Cardiac muscle cell (in vitro differentiated cells and primary cell): ENCODE results near the gene ZNF648. TPM values are rescaled to one million over a fixed set of nuclear protein-coding genes. Genes with fewer than 3 reads are reported as not detected.
A peak's percentile ranks its signal among the peaks of the same experiment; 100 is the strongest.

ENCODE experiments used
- DNase-seq, 2 donors: peaks; one replicate each; pipeline versions ENCODE4 v3.0.0 to v3.0.0-alpha.2; 2010 to 2017; ENCODE audit warnings: low read depth in 1 of 2, low spot score in 1 of 2
- H3K27ac ChIP-seq: fragments of 200-600 bp; sonication (generic); 2 replicates; pipeline ENCODE4 v1.5.1; 2016
- H3K27me3 ChIP-seq: fragments of 200-600 bp; sonication (generic); 2 replicates; pipeline ENCODE4 v1.6.0; 2016; ENCODE audit warnings: control low read depth
- H3K36me3 ChIP-seq: fragments of 200-600 bp; sonication (generic); 2 replicates; pipeline ENCODE4 v1.5.1; 2016; ENCODE audit warnings: control low read depth
- H3K4me1 ChIP-seq: fragments of 200-600 bp; sonication (generic); 2 replicates; pipeline ENCODE4 v1.8.1; 2017; ENCODE audit warnings: low read depth, mild to moderate bottlenecking, mixed run types
- H3K4me3 ChIP-seq: fragments of 200-600 bp; sonication (generic); 2 replicates; pipeline ENCODE4 v1.5.1; 2016; ENCODE audit warnings: mild to moderate bottlenecking
- H3K9me3 ChIP-seq: fragments of 200-600 bp; sonication (generic); 2 replicates; pipeline ENCODE4 v1.5.1; 2017; ENCODE audit warnings: low read depth, mild to moderate bottlenecking, control low read depth
- CTCF ChIP-seq: IDR thresholded peaks from 2 replicates; pipeline ENCODE4 v1.5.1; 2012; ENCODE audit warnings: low read depth, mild to moderate bottlenecking, low read length
- polyA plus RNA-seq: library from polyadenylated mRNA; unstranded; fragments of >200 nt; fragmentation: Nextera tagmentation; extraction: Ambion mirVana; gene quantifications from 2 replicates; pipeline ENCODE4 v1.2.1, GENCODE V29; 2016
- total RNA-seq: library from RNA; depleted of rRNA; stranded (reverse); fragments of >200 nt; gene quantifications from 2 replicates; pipeline ENCODE4 v1.2.3, GENCODE V29; 2016

The ZNF648 gene
- total and polyA plus RNA-seq, 2 experiments from 2014 or later = 0.12 TPM; not detected in 1

- Histone ChIP-seq H3K4me3 (no peak overlapping the region), H3K27me3 (no peaks in the 10 kb centered on the region), H3K9me3 (no peaks in the 10 kb centered on the region), H3K36me3 (no peaks in the 10 kb centered on the region), H3K4me1 (no peaks in the 10 kb centered on the region), H3K27ac (no peak overlapping the region)
- peak in 1 of 2 donors; percentile 5 for DNase-seq
- no peak for TF ChIP-seq CTCF
Observed at GRCh38 chr1:182041615-182042014, 19.9 kb downstream of the ZNF648 start.

GRCh38 chr1:182038220-182038619, 23.3 kb downstream of the ZNF648 start:
- no peaks in the 10 kb centered on the region for H3K27me3 ChIP-seq
- no peak for DNase-seq
- no peak overlapping the region for H3K27ac ChIP-seq
- no peak for TF ChIP-seq CTCF
- no peak overlapping the region for H3K4me3 ChIP-seq
- no peaks in the 10 kb centered on the region for H3K4me1 ChIP-seq
- H3K36me3 ChIP-seq = no peaks in the 10 kb centered on the region
- no peaks in the 10 kb centered on the region for H3K9me3 ChIP-seq

- no peak overlapping the region for H3K27ac ChIP-seq
- DNase-seq = no peak
Observed at GRCh38 chr1:182035097-182035770, 26.3 kb downstream of the ZNF648 start.

GRCh38 chr1:182032251-182032650, 29.3 kb downstream of the ZNF648 start:
- Histone ChIP-seq H3K36me3 (no peaks in the 10 kb centered on the region), H3K9me3 (no peaks in the 10 kb centered on the region), H3K27me3 (no peaks in the 10 kb centered on the region), H3K27ac (no peak overlapping the region), H3K4me1 (no peaks in the 10 kb centered on the region), H3K4me3 (no peak overlapping the region)
- no peak for TF ChIP-seq CTCF
- DNase-seq = no peak

More at GRCh38 chr1:182035097-182035770, 26.3 kb downstream of the ZNF648 start:
- no peak overlapping the region for H3K4me3 ChIP-seq
- TF ChIP-seq CTCF = no peak
- no peaks in the 10 kb centered on the region for H3K4me1 ChIP-seq
- H3K36me3 ChIP-seq = no peaks in the 10 kb centered on the region
- H3K27me3 ChIP-seq = no peaks in the 10 kb centered on the region
- no peaks in the 10 kb centered on the region for H3K9me3 ChIP-seq

GRCh38 chr1:182029379-182030331, 31.9 kb downstream of the ZNF648 start:
- H3K4me1 ChIP-seq = no peaks in the 10 kb centered on the region
- TF ChIP-seq CTCF = peak; percentile 31
- no peaks in the 10 kb centered on the region for H3K36me3 ChIP-seq
- H3K9me3 ChIP-seq = no peaks in the 10 kb centered on the region
- peak; percentile 93 to 99 for DNase-seq
- peak overlapping the region; percentile 72 for H3K27ac ChIP-seq
- H3K4me3 ChIP-seq = peak overlapping the region; percentile 46
- H3K27me3 ChIP-seq = no peaks in the 10 kb centered on the region
